ENCODE data around the gene APH1B.
"Not testable (repeated sequence)": the region's sequence is repeated elsewhere in the genome, so short reads cannot be mapped to it uniquely, and the experiment has no call there.

The APH1B gene

GRCh38 chr15:63277038-63277892 lies at the start of gene APH1B:
APH1B (plus strand) TSS chr15:63277605; CDS start chr15:63277624, 19 bp downstream.
- DNase-seq (ENCODE audit: low spot score), result peak; percentile 48

GRCh38 chr15:63227689-63228088 lies 49.7 kb upstream of the APH1B start:
- DNase-seq (ENCODE audit: low spot score), result no peak

GRCh38 chr15:63231206-63231605 lies 46.2 kb upstream of the APH1B start:
- DNase-seq (ENCODE audit: low spot score), result no peak

GRCh38 chr15:63231706-63232105 lies 45.7 kb upstream of the APH1B start:
- DNase-seq (ENCODE audit: low spot score), result no peak

GRCh38 chr15:63232405-63232804 lies 45.0 kb upstream of the APH1B start:
- DNase-seq (ENCODE audit: low spot score), result no peak

- no peak for DNase-seq (ENCODE audit: low spot score)
Measured at GRCh38 chr15:63232943-63233342, 44.5 kb upstream of the APH1B start.

GRCh38 chr15:63233667-63234423 lies 43.6 kb upstream of the APH1B start:
- DNase-seq (ENCODE audit: low spot score), result no peak

GRCh38 chr15:63234451-63234870 lies 42.9 kb upstream of the APH1B start:
- DNase-seq (ENCODE audit: low spot score), result no peak

GRCh38 chr15:63236272-63236671 lies 41.1 kb upstream of the APH1B start:
- no peak for DNase-seq (ENCODE audit: low spot score)

- DNase-seq (ENCODE audit: low spot score), result not testable (repeated sequence)
Measured at GRCh38 chr15:63237086-63237485, 40.3 kb upstream of the APH1B start.

GRCh38 chr15:63238171-63238570 lies 39.2 kb upstream of the APH1B start:
- no peak for DNase-seq (ENCODE audit: low spot score)

- no peak for DNase-seq (ENCODE audit: low spot score)
Measured at GRCh38 chr15:63238796-63239195, 38.6 kb upstream of the APH1B start.

- no peak for DNase-seq (ENCODE audit: low spot score)
Measured at GRCh38 chr15:63240109-63240508, 37.3 kb upstream of the APH1B start.

GRCh38 chr15:63241316-63241715 lies 36.1 kb upstream of the APH1B start:
- DNase-seq (ENCODE audit: low spot score), result no peak

- DNase-seq (ENCODE audit: low spot score), result no peak
Measured at GRCh38 chr15:63243101-63243500, 34.3 kb upstream of the APH1B start.

GRCh38 chr15:63243776-63244175 lies 33.6 kb upstream of the APH1B start:
- no peak for DNase-seq (ENCODE audit: low spot score)

GRCh38 chr15:63244399-63244798 lies 33.0 kb upstream of the APH1B start:
- DNase-seq (ENCODE audit: low spot score), result no peak

GRCh38 chr15:63244976-63245645 lies 32.3 kb upstream of the APH1B start:
- no peak for DNase-seq (ENCODE audit: low spot score)

GRCh38 chr15:63246691-63247469 lies 30.5 kb upstream of the APH1B start:
- no peak for DNase-seq (ENCODE audit: low spot score)

GRCh38 chr15:63250312-63250965 lies 27.0 kb upstream of the APH1B start:
- no peak for DNase-seq (ENCODE audit: low spot score)

- DNase-seq (ENCODE audit: low spot score), result no peak
Measured at GRCh38 chr15:63251701-63252100, 25.7 kb upstream of the APH1B start.
